Esophagus squamous epithelium (tissue), 4 donors: ENCODE data around the gene APP.

Experiments
- POLR2A ChIP-seq, 4 donors: fragments of 450-650 bp; IDR thresholded peaks; one replicate each; pipeline ENCODE4 v1.6.1; 2017; ENCODE audit warnings: antibody characterized with exemption in 4 of 4, mild to moderate bottlenecking in 4 of 4, moderate library complexity in 3 of 4
- TF ChIP-seq, protein P1 (sequence below), 6 experiments: fragments of 450-650 bp in 4 of 6; fragments of 200-600 bp in 2 of 6; sonication (generic) in 2 of 6; IDR thresholded peaks; one replicate each; pipeline ENCODE4 v1.5.1; 2016 to 2019; ENCODE audit warnings: antibody characterized with exemption in 6 of 6, mild to moderate bottlenecking in 4 of 6, moderate library complexity in 4 of 6

DNA sequence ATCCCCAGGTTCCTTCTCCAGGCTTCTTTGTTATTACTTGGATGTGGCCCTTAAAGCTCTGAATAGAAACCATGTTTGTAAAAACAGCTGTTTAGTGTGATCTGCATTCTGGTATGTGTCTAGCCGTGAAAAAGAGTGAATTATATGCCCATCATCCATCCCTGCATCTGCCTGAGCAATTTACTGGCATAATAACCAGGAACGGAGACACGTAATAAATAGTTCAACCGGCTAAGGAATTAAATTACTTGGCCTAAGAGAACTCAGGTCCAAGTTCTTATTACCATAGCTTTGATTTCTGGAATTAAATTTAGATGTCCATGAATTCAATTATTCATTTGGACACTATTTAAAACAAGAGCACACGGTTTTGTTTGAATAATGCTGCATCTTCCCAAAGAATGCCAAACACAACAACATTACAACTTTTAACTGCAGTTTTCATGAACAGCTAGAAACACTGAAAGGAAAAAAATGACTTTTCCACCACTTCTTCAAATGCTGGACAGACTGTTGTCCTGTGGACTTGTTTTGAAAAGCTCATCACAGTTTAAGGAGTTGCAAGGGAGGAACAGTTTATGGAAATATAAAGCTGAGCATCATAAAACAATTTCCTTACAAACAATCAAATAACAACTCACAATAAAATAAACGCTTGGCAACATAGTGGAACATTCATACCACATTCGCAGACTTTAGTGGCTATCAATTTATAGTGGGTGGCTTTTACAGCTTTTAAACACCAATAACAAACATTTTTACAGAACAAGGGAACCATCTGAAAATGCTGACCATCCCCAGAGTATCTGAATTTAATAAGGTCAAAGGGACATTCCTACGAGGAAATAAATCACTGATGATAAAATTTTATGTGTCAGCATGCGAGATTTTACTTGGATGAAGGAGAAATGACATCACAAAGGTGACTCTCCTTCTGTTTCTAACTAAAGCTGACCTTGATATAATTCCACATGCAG is 144.7 kb downstream of the APP start:
- TF ChIP-seq, protein P1, sequence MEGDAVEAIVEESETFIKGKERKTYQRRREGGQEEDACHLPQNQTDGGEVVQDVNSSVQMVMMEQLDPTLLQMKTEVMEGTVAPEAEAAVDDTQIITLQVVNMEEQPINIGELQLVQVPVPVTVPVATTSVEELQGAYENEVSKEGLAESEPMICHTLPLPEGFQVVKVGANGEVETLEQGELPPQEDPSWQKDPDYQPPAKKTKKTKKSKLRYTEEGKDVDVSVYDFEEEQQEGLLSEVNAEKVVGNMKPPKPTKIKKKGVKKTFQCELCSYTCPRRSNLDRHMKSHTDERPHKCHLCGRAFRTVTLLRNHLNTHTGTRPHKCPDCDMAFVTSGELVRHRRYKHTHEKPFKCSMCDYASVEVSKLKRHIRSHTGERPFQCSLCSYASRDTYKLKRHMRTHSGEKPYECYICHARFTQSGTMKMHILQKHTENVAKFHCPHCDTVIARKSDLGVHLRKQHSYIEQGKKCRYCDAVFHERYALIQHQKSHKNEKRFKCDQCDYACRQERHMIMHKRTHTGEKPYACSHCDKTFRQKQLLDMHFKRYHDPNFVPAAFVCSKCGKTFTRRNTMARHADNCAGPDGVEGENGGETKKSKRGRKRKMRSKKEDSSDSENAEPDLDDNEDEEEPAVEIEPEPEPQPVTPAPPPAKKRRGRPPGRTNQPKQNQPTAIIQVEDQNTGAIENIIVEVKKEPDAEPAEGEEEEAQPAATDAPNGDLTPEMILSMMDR (IDR thresholded peaks at IDR 0.05) = no peak
- TF ChIP-seq POLR2A (IDR thresholded peaks at IDR 0.05) = no peak
